NB4 (cell line): ENCODE results near the gene OLFML3.

Experiments used
- POLR2A ChIP-seq: IDR thresholded peaks from 2 replicates; pipeline ENCODE4 v1.6.1; 2011; ENCODE audit warnings: mild to moderate bottlenecking; ENCODE audit not compliant: insufficient read length; ENCODE audit errors: extremely low read depth
- TF ChIP-seq, protein P1 (sequence below): IDR thresholded peaks from one replicate; pipeline ENCODE4 v1.5.1; 2012; ENCODE audit warnings: low read depth, low read length

GRCh38 chr1:113949007-113949406 is 30.3 kb upstream of the OLFML3 start:
- no peak for TF ChIP-seq POLR2A
- TF ChIP-seq, protein P1, sequence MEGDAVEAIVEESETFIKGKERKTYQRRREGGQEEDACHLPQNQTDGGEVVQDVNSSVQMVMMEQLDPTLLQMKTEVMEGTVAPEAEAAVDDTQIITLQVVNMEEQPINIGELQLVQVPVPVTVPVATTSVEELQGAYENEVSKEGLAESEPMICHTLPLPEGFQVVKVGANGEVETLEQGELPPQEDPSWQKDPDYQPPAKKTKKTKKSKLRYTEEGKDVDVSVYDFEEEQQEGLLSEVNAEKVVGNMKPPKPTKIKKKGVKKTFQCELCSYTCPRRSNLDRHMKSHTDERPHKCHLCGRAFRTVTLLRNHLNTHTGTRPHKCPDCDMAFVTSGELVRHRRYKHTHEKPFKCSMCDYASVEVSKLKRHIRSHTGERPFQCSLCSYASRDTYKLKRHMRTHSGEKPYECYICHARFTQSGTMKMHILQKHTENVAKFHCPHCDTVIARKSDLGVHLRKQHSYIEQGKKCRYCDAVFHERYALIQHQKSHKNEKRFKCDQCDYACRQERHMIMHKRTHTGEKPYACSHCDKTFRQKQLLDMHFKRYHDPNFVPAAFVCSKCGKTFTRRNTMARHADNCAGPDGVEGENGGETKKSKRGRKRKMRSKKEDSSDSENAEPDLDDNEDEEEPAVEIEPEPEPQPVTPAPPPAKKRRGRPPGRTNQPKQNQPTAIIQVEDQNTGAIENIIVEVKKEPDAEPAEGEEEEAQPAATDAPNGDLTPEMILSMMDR, result no peak
